Breast epithelium (tissue), 4 donors: ENCODE results near the gene SIT1. TPM values are rescaled to one million over a fixed set of nuclear protein-coding genes. Genes with fewer than 3 reads are reported as not detected.
A peak's percentile ranks its signal among the peaks of the same experiment; 100 is the strongest.

Experiments used
- DNase-seq, 2 donors: peaks; one replicate each; pipeline ENCODE4 v3.0.0-alpha.2; 2019; ENCODE audit warnings: low spot score in 2 of 2
- H3K27ac ChIP-seq, 2 donors: fragments of 200-600 bp; sonication (generic) in 1 of 2; one replicate each; pipeline ENCODE4 v1.5.1; 2016 to 2019; ENCODE audit warnings: mild to moderate bottlenecking in 1 of 2
- H3K27me3 ChIP-seq, 2 donors: fragments of 200-600 bp; sonication (generic) in 1 of 2; one replicate each; pipeline versions ENCODE4 v1.5.1 to v1.6.0; 2017 to 2019; ENCODE audit warnings: control low read depth in 1 of 2, mild to moderate bottlenecking in 1 of 2
- H3K36me3 ChIP-seq: fragments of 200-600 bp; one replicate; pipeline ENCODE4 v1.5.1; 2019
- H3K4me1 ChIP-seq, 2 donors: fragments of 200-600 bp; sonication (generic); one replicate each; pipeline ENCODE4 v1.5.1; 2016 to 2019; ENCODE audit warnings: control low read depth in 1 of 2
- H3K4me3 ChIP-seq, 3 donors: fragments of 200-600 bp; sonication (generic); 1 replicate in 2 of 3; 2 replicates in 1 of 3; pipeline ENCODE4 v1.5.1; 2016 to 2019; ENCODE audit warnings: mild to moderate bottlenecking in 3 of 3, moderate library complexity in 2 of 3
- H3K9me3 ChIP-seq, 2 donors: fragments of 200-600 bp; sonication (generic) in 1 of 2; one replicate each; pipeline ENCODE4 v1.5.1; 2016 to 2019; ENCODE audit warnings: control low read depth in 1 of 2
- POLR2A ChIP-seq: fragments of 450-650 bp; IDR thresholded peaks from one replicate; pipeline ENCODE4 v1.6.1; 2016; ENCODE audit warnings: antibody characterized with exemption, mild to moderate bottlenecking, moderate library complexity
- POLR2AphosphoS5 ChIP-seq, 3 donors: sonication (generic); formaldehyde crosslinking; IDR thresholded peaks; one replicate each; pipeline ENCODE4 v1.6.1; 2017; ENCODE audit warnings: antibody characterized with exemption in 3 of 3
- intact Hi-C: fragments of 100-400 bp; cut with DNase I; formaldehyde crosslinking; loops from one replicate; pipeline ENCODE4 v1.15.1; 2023; ENCODE audit warnings: low total_unique reads
- total RNA-seq, 3 donors: library from RNA; depleted of rRNA; stranded (reverse); fragments of >200 nt; gene quantifications; one replicate each; pipeline ENCODE4 v1.1.0, GENCODE V29; 2016
- TF ChIP-seq, protein P1 (sequence below), 3 donors: fragments of 450-650 bp; IDR thresholded peaks; one replicate each; pipeline ENCODE4 v1.5.1; 2016 to 2017; ENCODE audit warnings: antibody characterized with exemption in 3 of 3, mild to moderate bottlenecking in 3 of 3, moderate library complexity in 3 of 3

The SIT1 gene
- total RNA-seq, 3 donors from 2014 or later: 1.2 to 3.2 (median 1.3) TPM

DNA sequence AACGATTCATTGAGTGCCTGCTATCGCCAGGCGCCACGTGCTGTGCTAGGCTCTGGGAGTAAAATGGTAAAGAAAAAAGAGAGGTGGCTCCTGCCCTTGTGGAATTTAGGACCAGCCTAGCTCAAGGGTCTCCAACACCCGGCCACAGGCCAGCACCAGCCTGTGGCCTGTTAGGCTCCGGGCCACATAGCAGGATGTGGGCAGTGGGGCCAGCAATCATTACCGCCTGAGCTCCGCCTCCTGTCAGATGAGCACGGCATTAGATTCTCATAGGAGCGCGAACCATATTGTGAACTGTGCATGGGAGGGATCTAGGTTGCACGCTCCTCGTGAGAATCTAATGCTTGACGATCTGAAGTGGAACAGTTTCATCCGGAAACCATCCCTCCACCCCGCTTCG is 5.6 kb upstream of the SIT1 start:
- Histone ChIP-seq H3K27me3 (no peaks in the 10 kb centered on the region), H3K9me3 (no peaks in the 10 kb centered on the region), H3K36me3 (no peaks in the 10 kb centered on the region), H3K4me1 (no peaks in the 10 kb centered on the region), H3K4me3 (no peak overlapping the region), H3K27ac (peak overlapping the region in 1 of 2 donors; percentile 98)
- no peak for DNase-seq
- TF ChIP-seq, protein P1, sequence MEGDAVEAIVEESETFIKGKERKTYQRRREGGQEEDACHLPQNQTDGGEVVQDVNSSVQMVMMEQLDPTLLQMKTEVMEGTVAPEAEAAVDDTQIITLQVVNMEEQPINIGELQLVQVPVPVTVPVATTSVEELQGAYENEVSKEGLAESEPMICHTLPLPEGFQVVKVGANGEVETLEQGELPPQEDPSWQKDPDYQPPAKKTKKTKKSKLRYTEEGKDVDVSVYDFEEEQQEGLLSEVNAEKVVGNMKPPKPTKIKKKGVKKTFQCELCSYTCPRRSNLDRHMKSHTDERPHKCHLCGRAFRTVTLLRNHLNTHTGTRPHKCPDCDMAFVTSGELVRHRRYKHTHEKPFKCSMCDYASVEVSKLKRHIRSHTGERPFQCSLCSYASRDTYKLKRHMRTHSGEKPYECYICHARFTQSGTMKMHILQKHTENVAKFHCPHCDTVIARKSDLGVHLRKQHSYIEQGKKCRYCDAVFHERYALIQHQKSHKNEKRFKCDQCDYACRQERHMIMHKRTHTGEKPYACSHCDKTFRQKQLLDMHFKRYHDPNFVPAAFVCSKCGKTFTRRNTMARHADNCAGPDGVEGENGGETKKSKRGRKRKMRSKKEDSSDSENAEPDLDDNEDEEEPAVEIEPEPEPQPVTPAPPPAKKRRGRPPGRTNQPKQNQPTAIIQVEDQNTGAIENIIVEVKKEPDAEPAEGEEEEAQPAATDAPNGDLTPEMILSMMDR (IDR thresholded peaks at IDR 0.05): no peak
- no peak for TF ChIP-seq POLR2A
- intact Hi-C loops: loop anchor here (5.0 kb wide), 1 partner anchor 176 kb away; no protein-coding TSS in a partner anchor

DNA sequence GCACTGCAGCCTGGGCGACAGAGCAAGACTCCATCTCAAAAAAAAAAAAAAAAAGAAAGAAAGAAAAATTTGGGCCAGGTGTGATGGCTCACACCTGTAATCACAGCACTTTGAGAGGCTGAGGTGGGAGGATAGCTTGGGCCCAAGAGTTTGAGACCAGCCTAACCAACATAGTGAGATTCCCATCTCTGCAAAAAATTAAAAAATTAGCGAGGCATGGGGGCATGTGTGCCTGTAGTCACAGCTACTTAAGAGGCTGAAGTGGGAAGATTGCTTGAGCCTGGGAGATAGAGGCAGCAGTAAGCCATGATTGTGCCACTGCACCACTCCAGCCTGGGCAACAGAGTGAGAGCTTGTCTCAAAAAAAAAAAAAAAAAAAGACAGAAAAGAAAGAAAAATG is 2.9 kb upstream of the SIT1 start:
- H3K27me3 ChIP-seq: no peaks in the 10 kb centered on the region
- no peaks in the 10 kb centered on the region for H3K9me3 ChIP-seq
- intact Hi-C loops: loop anchor here (5.0 kb wide), 1 partner anchor 46 kb away; the partner anchor contains the start of gene TESK1
- TF ChIP-seq, protein P1 (IDR thresholded peaks at IDR 0.05): no peak
- TF ChIP-seq POLR2A (no peak), POLR2AphosphoS5 (IDR thresholded peaks at IDR 0.05) (no peak)
- H3K4me3 ChIP-seq: no peak overlapping the region
- DNase-seq: no peak
- H3K36me3 ChIP-seq: no peaks in the 10 kb centered on the region
- H3K27ac ChIP-seq: no peak overlapping the region
- no peaks in the 10 kb centered on the region for H3K4me1 ChIP-seq

DNA sequence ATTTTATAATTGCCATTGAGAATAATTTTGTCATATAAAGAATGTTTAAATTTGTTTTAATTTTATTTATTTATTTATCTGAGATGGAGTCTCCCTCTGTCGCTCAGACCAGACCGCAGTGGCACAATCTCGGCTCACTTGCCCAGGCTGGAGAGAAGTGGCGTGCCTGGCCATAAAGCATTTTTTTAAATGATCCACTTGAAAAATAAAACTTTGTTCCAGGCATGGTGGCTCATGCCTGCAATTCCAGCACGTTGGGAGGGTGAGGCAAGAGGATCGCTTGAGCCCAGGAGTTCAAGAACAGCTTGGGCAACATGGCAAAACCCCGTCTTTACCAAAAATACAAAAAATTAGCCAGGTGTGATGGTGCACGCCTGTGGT is 2.1 kb upstream of the SIT1 start:
- no peak for DNase-seq
- H3K4me1 ChIP-seq: no peaks in the 10 kb centered on the region
- H3K27me3 ChIP-seq: no peaks in the 10 kb centered on the region
- no peak overlapping the region for H3K27ac ChIP-seq
- no peak overlapping the region for H3K4me3 ChIP-seq
- no peaks in the 10 kb centered on the region for H3K36me3 ChIP-seq
- no peaks in the 10 kb centered on the region for H3K9me3 ChIP-seq
- TF ChIP-seq POLR2AphosphoS5 (IDR thresholded peaks at IDR 0.05): no peak
- TF ChIP-seq, protein P1 (IDR thresholded peaks at IDR 0.05): no peak
- TF ChIP-seq POLR2A: no peak
- intact Hi-C loops: loop anchor here (5.0 kb wide), 1 partner anchor 46 kb away; the partner anchor contains the start of gene TESK1

DNA sequence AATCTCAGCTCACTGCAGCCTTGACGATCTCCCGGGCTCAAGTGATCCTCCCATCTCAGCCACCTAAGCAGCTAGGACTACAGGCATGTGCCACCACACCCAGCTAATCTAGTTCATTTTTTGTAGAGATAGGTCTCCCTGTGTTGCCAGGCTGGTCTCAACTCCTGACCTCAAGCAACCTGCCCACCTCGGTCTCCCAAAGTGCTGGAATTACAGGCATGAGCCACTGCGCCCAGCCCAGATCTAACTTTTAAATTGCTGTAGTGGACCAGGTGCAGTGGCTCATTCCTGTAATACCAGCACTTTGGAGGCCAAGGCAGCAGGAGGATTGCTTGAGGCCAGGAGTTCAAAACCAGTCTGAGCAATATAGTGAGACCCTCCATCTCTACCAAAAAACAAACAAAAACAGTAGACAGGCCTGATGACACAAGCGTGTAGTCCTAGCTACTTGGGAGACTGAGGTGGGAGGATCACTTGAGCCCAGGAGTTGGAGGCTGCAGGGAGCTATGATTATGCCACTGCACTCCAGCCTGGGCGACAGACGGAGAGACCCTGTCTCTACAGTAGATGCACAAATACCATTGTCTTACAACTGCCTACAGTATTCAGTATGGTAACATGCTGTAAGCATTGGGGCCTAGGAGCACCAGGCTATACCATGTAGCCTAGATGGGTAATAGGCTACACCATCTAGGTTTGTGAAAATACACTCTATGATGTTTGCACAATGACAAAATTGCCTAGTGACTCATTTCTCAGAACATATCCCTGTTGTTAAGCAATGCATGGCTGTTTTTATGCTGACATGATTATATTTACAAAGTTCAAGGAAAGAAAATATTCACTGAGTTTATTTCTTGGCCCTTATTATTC is 1.5 kb upstream of the SIT1 start:
- no peak for DNase-seq
- Histone ChIP-seq H3K36me3 (no peaks in the 10 kb centered on the region), H3K9me3 (no peaks in the 10 kb centered on the region), H3K27me3 (no peaks in the 10 kb centered on the region), H3K4me3 (no peak overlapping the region), H3K4me1 (no peaks in the 10 kb centered on the region), H3K27ac (no peak overlapping the region)
- TF ChIP-seq POLR2A (no peak), POLR2AphosphoS5 (IDR thresholded peaks at IDR 0.05) (no peak)
- TF ChIP-seq, protein P1 (IDR thresholded peaks at IDR 0.05): no peak
- intact Hi-C loops: loop anchor here (5.0 kb wide), 1 partner anchor 45 kb away; the partner anchor contains the start of gene TESK1
